B cell (primary cell): ENCODE measurements around the gene IRS1.

Experiments used
- EZH2 ChIP-seq: IDR thresholded peaks from 2 replicates; pipeline ENCODE4 v1.6.1; 2012; ENCODE audit warnings: borderline replicate concordance, low read depth, mild to moderate bottlenecking, moderate library complexity, low read length; ENCODE audit not compliant: insufficient read depth, poor library complexity, severe bottlenecking
- TF ChIP-seq, protein P1 (sequence below): fragments of 200-600 bp; IDR thresholded peaks from one replicate; pipeline ENCODE4 v1.8.0; 2022; ENCODE audit warnings: antibody characterized with exemption, mild to moderate bottlenecking

- TF ChIP-seq, protein P1, sequence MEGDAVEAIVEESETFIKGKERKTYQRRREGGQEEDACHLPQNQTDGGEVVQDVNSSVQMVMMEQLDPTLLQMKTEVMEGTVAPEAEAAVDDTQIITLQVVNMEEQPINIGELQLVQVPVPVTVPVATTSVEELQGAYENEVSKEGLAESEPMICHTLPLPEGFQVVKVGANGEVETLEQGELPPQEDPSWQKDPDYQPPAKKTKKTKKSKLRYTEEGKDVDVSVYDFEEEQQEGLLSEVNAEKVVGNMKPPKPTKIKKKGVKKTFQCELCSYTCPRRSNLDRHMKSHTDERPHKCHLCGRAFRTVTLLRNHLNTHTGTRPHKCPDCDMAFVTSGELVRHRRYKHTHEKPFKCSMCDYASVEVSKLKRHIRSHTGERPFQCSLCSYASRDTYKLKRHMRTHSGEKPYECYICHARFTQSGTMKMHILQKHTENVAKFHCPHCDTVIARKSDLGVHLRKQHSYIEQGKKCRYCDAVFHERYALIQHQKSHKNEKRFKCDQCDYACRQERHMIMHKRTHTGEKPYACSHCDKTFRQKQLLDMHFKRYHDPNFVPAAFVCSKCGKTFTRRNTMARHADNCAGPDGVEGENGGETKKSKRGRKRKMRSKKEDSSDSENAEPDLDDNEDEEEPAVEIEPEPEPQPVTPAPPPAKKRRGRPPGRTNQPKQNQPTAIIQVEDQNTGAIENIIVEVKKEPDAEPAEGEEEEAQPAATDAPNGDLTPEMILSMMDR = peak; percentile 17
- TF ChIP-seq EZH2 = no peak
These were observed 2.8 kb downstream of the IRS1 start for GRCh38 chr2:226796840-226797288.
